Hepatocyte (in vitro differentiated cells): ENCODE measurements around the gene TBX10.

Experiments used
- EZH2 ChIP-seq: fragments of 200-600 bp; sonication (generic); IDR thresholded peaks from 2 replicates; pipeline ENCODE4 v1.6.1; 2016; ENCODE audit warnings: antibody characterized with exemption, mild to moderate bottlenecking, borderline replicate concordance
- TF ChIP-seq, protein P1 (sequence below): fragments of 200-600 bp; sonication (generic); IDR thresholded peaks from 2 replicates; pipeline ENCODE4 v1.5.1; 2016; ENCODE audit warnings: antibody characterized with exemption, mild to moderate bottlenecking; ENCODE audit not compliant: poor library complexity

DNA sequence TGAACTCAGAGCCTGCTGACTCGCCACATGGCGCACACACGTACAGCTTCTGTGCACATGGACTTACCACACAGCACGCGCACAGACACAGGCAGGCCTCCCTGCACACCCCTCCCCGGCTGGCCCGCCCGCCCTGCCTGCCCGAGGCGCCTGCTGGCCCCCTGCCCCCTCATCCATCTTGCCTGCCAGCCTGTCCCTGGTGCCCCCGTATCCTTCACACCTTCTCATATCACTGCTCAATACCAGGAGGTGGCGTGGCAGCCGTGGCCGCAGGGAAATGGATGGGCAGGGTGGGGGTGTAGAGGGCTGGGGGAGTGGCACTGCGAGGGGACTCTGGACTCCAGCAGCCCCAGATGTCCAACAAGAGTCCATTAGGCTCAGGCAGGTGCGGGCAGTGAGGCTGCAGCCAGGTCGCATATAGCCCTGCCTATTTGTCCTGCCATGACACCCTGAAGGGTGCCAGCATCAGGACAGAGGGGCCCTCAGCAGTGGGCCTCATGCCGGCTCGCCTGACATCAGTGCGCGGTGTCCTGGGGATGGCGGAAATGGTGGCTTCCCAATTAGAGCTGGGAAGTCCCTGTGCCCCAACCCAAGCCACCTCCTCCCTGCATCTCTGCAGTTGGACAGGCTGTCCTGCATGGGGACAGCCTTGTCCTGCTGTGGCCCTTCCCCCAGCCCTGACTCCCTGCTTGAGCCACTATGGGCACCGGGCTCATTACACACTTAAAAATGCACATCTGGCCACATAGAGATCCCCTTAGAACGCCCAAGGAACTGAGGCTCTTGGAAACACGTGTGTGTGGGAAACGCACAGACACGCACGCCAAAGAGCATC, 2.0 kb upstream of the TBX10 start:
- TF ChIP-seq, protein P1, sequence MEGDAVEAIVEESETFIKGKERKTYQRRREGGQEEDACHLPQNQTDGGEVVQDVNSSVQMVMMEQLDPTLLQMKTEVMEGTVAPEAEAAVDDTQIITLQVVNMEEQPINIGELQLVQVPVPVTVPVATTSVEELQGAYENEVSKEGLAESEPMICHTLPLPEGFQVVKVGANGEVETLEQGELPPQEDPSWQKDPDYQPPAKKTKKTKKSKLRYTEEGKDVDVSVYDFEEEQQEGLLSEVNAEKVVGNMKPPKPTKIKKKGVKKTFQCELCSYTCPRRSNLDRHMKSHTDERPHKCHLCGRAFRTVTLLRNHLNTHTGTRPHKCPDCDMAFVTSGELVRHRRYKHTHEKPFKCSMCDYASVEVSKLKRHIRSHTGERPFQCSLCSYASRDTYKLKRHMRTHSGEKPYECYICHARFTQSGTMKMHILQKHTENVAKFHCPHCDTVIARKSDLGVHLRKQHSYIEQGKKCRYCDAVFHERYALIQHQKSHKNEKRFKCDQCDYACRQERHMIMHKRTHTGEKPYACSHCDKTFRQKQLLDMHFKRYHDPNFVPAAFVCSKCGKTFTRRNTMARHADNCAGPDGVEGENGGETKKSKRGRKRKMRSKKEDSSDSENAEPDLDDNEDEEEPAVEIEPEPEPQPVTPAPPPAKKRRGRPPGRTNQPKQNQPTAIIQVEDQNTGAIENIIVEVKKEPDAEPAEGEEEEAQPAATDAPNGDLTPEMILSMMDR, result no peak
- no peak for TF ChIP-seq EZH2
